DMS153 (cell line): ENCODE measurements around the gene FAM131A.

Experiments
- DNase-seq: peaks from one replicate; lab custom pipeline; 2025; lab: John Stamatoyannopoulos, UW

Gene FAM131A

DNA sequence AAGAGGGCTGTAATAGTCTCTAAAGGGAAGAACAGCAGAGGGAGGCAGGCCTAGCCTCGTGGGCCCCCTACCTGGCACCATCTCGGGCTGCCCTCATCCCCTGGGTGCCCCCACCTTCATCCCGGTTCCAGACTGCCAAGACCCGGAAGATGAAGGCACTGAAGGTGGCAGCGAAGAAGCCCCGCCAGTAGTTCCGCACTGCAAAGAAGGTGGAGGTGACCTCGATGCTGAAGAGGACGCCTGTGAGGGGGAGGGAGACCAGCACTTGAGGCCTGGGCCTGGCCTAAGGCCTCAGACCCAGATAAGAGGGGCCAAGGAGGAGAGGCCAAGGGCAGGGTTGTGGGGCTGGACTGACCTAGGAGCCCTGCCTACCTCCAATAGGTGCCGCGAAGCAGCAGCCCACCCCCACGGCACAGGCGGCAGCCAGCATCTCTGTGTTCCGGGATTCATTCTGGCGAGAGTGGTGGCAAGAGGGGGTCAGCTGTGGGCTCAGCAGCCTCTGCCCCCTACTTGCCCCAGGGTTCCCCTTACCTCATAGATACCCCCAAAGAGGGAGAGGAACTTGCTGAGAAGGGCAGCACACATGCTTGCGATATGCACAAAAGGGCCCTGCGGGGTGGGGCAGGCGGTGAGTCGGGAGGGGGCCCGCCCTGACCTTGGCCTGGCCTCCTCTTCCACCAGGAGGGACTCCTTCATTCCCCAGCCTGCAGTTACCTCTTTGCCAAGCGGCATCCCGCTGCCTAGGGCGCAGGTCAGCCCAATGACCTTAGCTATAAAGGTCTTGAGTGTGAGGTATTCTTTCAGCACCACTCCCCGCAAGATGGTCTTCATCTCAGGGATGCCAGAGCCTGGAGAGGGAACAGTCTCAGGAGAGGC lies 20.1 kb downstream of the FAM131A start:
- DNase-seq, result no peak

DNA sequence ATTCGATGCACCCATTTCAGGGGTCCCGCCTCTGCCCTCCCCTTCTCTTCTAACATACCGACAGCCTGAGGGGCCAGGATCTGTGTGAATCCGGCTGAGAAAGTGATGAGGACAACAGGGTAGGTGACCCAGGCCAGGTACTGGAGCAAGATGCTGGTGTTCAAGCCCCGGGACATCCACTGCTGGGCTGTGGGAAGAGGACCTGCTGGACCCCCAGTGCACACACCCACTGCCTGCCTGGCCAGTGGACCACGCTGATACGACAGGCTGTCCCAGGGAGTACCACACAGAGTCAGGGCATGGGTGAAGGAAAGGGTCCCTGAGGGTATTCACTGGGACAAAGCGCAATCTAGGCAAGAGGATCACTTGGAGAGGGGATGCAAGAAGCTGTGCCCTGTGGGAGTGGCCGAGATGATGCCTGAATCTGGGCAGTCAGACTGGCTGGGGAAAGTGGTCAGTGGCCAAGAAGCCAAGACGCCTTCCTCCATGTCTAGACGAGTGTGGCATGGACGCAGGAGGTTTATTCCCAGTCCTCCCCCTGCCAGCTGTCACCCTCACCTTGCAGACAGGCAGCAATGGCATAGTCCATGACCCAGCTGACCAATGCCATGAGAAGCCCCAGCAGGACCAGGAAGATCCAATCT lies 20.8 kb downstream of the FAM131A start:
- no peak for DNase-seq

DNA sequence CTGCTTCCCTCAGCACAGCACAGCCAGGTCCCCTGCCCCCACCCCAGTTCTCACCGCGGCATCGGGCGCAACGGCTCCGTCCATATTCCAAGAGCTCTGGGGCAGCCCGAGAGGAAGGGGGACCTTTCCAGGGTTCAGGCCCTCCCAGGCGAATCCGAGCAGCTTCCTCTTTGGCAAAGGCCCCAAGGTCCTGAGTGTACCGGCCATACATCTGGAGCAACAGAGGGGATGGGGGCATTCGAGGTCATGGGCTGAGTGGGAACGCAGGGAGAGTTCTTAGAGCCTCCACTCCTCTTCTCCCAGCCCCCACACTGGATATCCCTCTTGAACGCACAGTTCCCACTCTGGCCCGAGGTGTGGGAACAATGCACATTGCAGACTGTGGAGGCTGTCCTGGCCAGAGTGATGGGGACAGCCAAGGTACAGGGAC lies 21.5 kb downstream of the FAM131A start:
- DNase-seq, result no peak

DNA sequence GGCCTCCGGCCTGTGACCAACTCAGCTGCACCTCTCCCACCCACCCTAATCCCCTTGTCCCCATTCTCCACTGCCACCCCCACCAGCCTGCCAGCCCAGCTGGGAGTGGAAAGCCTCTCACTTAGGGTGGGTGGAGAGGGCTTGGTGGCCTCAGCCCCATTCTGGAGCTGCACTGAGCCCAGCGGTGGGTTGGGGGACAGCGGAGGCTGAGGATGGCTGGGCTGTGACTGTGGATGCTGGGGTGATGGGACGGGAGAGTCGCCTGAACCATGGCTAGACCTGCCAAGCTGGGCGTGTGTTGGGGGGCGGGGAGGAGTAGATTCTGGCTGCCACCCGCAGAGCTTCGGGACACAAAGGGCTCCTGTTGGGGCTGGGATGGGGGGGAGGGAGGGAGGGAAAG lies 22.2 kb downstream of the FAM131A start:
- DNase-seq, result no peak

DNA sequence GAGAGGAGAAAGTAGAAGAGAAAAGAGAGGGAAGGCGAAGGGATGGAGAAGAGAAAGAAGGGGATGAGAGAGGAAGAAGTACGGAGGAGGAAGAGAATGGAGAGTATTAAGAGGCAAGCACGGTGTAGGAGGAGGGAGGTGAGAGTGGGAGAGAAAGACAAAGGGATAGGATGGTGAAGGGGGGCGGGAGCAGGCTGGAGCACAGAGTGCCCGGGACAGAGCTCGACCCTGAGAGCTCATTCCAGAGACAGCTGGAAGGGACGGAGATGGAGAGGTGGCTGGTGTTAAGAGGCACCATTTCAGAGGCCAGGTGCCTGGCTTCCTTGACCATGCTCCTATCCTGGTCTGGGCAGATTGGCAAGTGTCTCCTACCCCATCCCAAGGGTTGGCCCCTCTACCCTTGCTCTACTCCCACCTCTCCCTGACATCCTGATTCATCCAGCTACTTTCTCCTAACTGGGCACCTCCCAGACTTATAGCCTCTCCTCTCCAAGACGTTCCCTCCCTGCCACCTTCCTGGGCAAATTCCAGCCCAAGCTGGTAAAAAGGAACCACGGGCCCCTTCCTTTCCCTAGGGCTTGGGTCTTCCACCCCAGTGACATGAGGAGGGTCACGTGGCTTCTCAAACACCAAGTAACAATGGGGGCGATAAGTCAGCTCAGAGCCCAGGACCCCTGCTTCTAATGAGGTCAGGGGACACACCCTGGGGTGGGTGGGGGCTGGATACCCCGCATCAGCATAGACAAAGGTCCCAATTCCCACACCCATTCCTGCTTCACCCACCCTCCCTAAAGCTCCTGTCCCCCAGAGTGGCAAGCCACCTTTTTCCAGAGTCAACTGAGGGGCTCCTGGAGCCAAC lies 22.9 kb downstream of the FAM131A start:
- DNase-seq, result no peak

DNA sequence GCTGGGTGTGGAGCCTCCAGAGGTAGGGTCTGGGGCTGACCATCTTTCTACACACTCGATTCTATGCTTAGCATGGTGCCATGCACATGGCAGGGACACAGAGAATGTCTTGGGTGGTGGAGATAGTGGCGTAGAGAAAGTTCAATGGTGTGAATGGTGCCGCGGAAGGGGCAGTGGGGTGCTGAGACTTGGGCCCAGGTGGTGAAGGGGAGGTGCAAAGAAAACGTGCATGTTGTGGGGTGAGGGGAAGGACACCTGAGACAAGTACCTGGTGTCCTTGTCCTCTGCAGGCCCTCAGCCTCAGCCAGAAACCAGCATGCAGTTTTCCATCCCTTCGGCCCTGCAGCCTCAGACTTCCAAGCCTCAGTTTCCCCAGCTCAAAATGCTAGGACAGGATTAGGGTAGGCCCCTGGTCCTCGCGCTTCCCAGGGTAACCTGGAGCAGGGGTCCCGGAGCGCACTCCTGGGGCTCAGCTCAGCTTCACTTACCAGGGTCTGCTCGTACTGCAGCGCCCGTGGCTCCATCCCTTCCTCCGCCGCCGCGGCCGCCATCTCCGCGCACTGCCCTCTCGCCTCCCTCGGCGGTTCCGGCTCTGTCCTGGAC lies 23.6 kb downstream of the FAM131A start:
- DNase-seq, result no peak

DNA sequence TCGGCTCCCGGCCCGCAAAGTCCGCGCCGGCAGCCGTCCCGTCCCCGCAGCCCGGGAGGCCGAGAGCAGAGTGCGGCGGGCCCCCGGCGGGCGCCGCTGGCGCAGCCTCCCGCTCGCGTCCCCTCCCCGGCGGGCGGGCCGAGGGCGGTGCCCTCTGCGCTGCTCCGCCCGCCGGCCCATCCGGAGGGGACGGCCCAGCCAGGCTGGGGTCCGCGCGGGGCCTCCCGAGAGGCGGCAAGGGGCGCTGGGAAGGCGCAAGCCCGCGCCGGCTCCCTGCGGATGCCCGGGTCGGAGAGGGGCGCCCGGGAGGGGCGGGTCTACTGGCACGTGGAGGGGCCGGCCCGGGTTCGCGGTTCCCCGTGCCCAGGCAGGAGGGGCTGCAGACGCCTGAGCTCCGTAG lies 24.1 kb downstream of the FAM131A start, which contains the start of the genes CLCN2 and POLR2H:
TSS of gene CLCN2 (minus strand) at position 74 of the 400 bp plus-strand sequence. CDS start 126 bp downstream, outside the sequence.
TSS of gene POLR2H (plus strand) at position 179 of the 400 bp plus-strand sequence. CDS start 1,783 bp downstream, outside the sequence.
- DNase-seq, result no peak

DNA sequence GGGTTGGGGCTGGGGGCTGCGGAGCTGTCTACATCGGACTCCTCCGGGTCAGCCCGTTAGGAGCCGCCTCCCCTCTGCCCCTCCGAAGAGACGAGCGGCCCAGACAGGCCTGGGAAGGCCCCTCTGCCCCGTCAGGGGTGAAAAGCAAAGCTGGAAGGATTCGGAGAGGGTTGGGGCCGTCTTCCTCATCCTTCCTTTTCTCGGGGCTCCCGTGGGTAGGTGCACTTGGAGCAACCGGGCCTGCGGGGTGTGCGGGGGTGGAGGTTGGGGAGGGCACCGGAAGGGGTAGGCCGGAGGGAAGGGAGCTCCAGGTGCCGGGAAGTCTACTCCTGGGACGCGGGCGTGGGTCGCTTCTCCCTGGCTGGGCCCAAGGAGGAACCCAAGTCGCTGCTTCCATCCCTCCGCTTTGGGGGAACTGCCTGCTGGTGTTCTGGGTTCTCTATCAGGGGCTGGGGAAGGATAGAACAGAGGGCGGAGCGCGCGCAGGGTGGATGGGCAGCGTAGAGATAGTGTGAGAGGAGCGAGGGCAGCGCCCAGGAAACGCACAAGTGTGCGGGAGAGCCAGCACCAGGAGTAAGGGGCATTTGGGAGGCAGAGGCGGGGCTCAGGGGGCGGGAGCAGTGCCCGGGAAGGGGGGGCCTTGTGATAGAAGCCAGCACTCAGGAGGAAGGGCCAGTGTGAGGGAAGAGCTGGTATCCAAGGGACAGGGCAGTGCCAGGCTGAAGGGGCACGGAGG lies 24.7 kb downstream of the FAM131A start:
- peak; percentile 49 for DNase-seq

DNA sequence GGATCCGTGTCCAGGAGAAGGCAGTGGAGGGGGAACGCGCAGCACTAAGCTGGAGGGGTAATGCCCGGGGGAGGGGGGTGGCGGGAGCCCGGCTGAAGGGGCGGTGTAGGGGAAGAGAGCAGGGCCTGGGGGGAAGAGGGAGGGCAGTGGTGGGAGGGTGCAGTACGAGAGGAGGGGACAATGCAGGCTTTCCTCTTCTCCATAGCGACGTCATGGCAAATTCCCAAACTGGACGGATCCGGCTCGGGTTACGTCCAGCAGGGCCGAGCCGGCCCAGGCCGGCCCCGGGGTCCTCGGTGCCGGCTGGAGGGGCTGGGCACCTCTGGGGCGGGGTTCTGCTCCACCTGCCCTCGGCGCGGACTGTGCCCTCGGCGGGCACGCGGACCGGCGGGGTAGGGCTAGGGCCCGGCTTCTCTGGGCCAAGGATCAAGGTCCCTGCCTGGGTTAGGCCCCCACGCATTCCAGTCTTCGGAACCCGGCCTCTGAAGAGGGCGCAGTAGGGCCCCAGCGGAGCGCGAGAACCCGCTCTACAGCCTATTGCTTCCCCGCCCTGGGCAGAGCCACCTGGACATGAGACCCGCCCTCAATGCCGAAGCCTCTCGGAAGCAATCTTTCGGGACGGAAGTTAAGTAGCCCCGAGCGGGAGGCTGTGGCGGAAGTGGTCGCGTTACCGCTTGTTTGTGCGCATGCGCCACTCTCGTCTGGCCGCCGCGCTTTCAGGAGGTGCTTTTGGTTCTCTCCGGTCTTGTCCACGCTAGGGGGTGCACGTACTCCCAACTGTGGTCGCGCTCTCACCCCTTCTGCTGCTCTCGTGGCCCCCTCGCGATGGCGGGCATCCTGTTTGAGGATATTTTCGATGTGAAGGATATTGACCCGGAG lies 25.5 kb downstream of the FAM131A start:
- DNase-seq, result peak; percentile 98

DNA sequence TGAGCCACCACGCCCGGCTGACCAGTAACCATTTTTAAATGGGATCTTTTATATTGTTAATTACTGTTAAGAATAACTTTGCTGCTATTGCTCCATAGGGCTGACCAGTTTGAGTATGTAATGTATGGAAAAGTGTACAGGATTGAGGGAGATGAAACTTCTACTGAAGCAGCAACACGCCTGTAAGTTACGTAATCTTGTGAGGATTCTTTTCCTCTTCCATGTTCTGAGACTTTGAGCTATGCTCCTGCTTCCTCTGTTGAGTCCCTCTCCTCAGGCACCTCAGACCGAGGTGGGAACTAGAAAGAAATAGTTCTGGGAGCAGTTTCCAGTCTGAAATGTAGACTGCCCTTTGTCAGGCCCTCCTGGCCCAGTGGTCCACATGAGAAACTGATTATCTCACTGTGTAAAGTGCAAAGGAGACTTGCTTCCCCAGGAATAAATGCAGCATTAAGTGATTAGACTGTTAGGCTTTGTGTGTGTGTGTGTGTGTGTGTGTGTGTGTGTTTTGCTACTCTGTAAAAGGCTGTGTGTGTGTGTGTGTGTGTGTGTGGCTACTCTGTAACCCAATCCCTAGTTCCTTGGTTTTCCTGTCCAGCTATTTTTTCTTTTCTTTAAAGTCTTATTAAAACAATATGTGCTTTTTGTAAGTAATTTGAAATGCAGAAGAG lies 29.4 kb downstream of the FAM131A start:
- no peak for DNase-seq

DNA sequence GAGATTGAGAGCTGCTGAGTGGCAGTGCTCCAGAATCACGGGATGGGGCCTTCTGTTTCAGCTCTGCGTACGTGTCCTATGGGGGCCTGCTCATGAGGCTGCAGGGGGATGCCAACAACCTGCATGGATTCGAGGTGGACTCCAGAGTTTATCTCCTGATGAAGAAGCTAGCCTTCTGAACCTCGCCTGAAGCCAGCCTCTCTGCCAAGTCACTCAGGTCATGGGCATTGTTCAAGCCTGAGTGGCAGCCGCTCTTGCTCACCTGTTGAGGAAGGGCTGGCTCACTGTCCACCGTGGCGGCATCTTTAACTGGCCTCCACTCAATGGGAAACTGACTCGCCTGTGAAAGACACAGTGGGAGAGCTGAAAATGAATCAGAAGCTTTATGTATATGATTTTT lies 30.7 kb downstream of the FAM131A start:
- no peak for DNase-seq

DNA sequence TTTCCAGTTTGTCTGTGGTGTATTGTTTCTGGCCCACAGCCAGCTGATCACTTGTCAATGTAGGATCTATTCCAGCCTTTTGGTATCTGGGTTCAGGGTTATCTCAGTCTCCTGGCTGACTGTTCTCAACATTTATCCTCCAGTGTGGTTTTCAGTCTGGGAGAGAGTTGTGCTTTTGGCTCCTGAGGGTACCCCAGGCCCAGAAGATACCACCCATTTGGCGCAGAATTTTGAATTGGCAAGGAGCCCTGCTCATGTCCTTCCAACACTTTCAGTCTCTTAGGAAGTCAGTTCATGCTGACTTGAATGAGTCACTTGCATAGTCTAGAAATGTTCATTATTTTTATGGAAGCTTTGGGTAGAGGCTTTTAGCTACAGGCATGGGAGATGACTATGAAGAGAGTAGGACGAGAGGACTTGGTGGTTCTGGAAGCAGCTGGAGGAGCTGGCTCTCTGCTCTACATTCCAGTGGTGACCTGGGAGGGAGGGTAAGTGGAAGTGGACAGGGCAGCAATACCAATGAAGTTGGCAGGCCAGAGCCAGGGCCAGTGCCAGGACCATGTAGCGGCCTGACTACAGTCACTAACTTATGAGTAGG lies 31.3 kb downstream of the FAM131A start:
- DNase-seq, result no peak

DNA sequence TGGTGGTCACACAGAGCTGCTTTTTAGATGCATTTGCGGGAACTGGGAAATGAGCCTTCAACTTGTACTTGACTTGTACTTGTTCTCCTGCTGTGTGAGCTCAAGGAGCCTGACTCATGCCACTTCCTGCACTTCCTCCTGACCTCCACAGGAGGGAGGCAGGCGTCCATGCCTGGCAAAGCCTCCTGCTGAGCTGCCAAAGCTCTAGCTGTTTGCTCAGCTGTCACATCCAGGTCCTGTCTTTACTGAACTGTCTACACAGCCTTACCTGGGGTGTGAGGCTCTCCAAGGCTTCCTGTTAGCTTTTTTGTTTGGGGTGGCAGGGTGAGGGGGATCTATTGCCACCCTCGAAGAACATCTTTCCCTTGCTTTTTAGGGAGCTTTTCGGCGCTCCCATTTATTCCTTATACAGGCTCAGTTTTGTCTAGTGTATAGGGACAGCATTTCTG lies 34.2 kb downstream of the FAM131A start:
- DNase-seq, result peak; percentile 91

DNA sequence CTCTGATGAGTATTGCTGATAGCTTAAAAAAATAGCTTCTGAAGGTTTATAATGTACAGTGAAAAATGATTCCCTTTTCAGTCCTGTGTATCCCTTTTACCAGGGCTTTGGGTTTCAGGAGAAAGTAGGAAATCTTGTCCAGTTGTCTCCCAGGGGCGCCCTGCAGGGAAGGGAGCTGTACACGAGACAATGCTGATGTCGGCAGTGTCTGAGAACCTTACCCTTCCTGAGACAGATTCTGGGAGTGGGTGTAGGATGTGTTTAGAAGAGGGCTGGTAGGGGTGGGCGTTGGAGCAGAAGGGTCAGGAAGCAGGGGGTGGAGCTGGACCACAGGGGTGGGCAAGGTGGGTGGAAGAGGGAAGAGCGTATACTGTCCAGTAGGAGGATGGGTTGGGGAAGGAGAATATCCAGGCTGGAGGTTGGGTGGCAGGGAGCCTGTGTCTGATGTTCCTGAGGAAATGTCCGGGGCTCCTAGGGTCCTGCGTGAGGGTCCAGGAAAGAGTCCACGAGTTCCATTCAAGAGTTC lies 35.0 kb downstream of the FAM131A start:
- DNase-seq, result no peak

DNA sequence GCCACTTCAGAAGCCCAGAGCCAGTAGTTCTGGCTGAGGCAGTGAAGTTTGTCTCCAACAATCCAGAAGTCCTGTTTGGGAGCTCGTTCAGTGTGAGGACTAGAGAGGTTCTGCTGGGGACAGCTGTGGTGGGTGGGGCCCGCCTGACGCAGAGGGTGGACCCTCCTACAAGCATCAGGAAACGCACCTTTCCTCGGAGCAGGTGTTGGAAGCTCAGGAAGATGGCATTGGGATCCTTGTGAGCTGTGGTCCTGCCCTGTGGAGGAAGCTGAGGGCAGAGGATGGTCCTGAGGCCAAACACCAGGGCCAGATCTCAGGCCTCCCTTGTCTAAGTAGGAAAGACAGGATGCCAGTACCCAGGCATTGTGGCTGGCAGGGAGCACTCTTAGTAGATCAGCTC lies 35.5 kb downstream of the FAM131A start:
- DNase-seq, result no peak

DNA sequence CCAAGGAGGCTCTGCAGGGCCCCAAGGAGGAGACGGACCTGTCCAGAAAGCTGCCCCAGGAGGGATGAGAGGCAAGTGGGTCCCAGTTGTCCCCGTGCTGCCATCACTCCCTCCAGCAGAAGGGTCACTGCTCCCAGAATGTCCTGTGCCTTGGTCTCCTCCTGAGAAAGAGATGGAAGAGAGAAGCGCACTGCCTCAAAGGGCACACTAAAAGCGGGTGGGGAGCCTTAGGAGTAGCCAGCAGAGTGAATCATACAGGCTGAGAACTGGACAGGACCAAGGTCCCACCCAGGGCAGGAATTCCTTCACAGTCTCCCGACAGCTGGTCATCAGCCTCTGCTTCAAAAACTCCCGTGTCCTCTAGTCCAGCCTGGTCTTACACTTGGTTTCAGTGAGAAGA lies 36.0 kb downstream of the FAM131A start:
- DNase-seq, result no peak

DNA sequence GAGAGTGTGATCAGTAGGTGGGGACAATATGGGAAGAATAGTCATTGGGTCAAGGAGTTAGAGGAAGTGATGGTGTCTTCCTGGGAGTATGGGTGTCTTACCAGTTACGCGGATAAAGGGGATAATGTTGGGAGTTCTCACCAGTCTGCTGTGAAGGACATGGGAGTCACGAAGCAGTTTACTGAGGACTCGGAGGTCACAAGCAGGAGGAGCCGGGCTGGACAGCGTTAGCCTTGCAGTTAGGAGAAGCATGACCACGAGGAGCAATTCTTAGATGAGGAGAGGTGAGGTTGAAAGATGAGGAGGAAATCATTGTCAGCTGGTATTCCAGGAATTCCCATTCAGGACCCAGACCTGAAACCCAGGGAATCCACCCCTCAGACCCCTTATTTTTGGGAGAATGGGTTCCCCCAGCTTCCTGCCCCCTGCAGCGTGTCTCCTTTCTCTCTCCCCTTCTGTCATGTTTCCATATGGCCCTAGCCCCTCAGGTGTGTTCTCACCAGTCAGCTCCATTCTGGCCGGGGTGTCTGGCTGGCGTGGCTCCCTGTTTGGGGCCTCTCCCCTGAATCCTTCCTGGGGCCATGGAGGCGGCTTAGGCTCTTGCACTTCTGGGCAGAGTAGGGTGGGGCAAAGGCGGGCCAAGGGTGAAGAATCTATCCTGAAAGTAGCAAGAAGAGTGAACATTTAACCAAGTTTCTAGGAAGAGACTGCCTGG lies 38.5 kb downstream of the FAM131A start:
- no peak for DNase-seq

DNA sequence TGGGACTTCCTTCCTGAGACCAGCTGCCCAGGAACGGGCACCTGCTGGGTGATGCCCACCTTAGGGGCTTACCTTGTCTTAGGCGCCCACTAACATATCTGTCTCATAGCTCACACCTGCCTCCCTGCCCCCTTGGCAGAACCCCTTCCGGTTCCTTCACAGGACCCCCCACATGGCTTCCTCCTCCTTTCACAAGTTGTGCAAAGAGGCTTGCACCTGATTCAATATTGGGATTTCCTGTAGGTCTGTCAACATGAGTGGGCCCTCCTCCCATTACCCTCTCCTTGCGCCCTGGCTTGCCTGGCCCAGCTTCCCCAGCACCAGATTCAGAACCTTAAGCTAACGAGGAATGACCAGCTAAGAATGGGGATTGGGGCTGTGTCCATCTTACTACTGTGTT lies 40.0 kb downstream of the FAM131A start:
- no peak for DNase-seq
